Measurements from ENCODE around the gene PLA2G2A. TPM values are rescaled to one million over a fixed set of nuclear protein-coding genes. Genes with fewer than 3 reads are reported as not detected.

Gene PLA2G2A
- total RNA-seq, 1 donor from 2014 or later: not detected

DNA sequence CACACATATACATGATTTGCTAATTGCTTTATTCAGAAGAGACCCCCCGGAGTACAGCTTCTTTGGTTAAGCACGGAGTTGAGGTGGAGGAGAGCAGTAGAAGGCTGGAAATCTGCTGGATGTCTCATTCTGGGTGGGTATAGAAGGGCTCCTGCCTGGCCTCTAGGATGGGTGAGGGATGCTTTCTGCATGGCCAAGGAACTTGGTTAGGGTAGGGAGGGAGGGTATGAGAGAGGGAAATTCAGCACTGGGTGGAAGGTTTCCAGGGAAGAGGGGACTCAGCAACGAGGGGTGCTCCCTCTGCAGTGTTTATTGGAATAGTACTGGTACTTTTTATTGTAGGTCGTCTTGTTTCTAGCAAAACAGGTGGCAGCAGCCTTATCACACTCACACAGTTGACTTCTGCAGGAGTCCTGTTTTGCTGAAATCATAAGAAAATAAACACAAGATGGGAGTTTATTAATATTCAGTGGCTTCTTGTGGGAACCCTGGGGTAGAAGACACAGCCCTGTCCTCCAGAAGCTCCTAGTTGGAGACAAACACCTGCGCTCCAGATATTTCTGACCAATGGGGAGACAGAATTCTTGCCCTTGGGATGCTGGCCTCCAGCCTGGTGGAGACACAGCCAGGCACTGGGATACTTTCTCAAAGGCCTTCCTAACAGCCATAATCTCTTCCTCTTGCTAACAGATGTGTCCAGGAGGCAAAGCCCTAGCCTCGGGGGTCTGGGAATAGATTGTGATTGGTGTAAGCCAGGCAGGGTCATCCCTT lies 3.8 kb downstream of the PLA2G2A start:
- Histone ChIP-seq H3K36me3 (ENCODE audit: control insufficient read depth, insufficient read depth, low read length) (no peaks in the 10 kb centered on the region), H3K27me3 (ENCODE audit: control insufficient read depth, insufficient read depth, low read length) (no peaks in the 10 kb centered on the region), H3K4me3 (ENCODE audit: low read depth, low read length) (no peak overlapping the region)
- no peak for DNase-seq (ENCODE audit: low read depth)
- TF ChIP-seq CTCF (IDR thresholded peaks at IDR 0.05; ENCODE audit: insufficient read depth, low read length, poor library complexity, severe bottlenecking): no peak

DNA sequence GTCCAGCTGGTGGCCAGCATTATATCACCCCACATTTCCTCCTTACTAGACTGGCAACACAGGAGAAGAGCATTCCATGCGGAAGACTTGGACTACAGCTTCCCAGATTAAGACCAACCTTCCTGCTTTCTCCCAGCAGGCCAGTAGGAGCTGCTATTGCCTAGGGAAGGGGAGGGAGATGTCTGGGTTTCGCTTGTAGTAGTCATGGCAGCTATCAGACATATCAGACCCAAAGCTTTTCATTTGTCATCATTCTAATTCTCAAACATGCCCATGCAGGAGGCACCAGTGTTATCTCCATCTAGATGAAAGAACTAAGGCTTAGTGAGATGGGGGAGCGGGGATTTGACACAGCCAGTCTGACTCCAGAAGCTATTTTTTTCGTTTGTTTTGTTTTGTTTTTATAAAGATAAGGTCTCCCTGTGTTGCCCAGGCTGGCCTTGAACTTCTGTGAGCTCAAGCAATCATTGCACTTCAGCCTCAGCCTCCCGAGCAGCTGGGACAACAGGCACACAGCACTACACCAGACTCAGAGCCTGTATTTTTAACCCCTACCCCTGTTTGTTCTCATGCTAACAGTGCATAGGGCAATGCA lies 4.5 kb downstream of the PLA2G2A start:
- Histone ChIP-seq H3K27me3 (ENCODE audit: control insufficient read depth, insufficient read depth, low read length) (peaks cover 2% of the 10 kb centered on the region), H3K4me3 (ENCODE audit: low read depth, low read length) (no peak overlapping the region), H3K36me3 (ENCODE audit: control insufficient read depth, insufficient read depth, low read length) (no peaks in the 10 kb centered on the region)
- peak; percentile 91 for TF ChIP-seq CTCF (IDR thresholded peaks at IDR 0.05; ENCODE audit: insufficient read depth, low read length, poor library complexity, severe bottlenecking)
- DNase-seq (ENCODE audit: low read depth): peak; percentile 10

DNA sequence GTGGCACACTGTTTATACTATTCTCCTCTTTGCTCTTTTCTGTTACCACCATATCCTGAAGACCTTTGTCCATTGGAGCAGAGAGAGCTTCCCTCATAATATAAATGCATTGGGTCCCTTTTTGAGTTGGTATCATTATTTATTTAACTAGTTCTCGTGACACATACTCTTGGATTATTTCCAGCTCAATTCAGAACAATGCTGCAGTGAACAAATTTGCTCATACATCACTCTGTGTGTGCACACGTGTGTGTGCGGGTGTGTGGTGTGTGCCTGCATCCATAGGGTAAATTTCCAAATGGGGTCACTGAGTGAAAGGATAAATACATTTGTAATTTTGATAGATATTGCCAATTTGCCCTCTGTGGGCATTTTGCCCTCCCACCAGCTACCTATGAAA lies 5.8 kb downstream of the PLA2G2A start:
- peaks cover 2% of the 10 kb centered on the region for H3K27me3 ChIP-seq (ENCODE audit: control insufficient read depth, insufficient read depth, low read length)

DNA sequence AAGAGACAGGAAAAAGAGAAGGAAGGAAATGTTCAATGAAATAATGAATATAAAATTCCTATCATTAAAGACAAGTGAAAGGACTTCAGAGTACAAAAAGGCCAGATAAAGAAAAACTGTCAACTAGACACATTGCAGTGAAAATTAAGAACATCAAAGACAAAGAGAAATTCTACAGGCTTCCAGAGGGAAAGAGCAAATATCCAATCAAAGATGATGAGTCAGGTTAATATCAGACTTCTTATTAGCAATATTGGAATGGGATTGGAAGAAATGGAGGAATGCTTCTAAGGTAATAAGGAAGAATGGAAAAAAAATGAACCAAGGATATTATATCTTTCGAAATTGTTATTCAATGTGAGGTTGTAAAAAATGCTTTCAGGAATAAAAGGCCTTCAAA lies 7.8 kb downstream of the PLA2G2A start:
- TF ChIP-seq CTCF (IDR thresholded peaks at IDR 0.05; ENCODE audit: insufficient read depth, low read length, poor library complexity, severe bottlenecking): no peak

More for the DNA sequence above, 5.8 kb downstream of the PLA2G2A start:
- H3K36me3 ChIP-seq (ENCODE audit: control insufficient read depth, insufficient read depth, low read length): no peaks in the 10 kb centered on the region
- no peak for DNase-seq (ENCODE audit: low read depth)
- no peak overlapping the region for H3K4me3 ChIP-seq (ENCODE audit: low read depth, low read length)
- TF ChIP-seq CTCF (IDR thresholded peaks at IDR 0.05; ENCODE audit: insufficient read depth, low read length, poor library complexity, severe bottlenecking): no peak

GRCh38 chr1:19969898-19970660 lies 9.3 kb downstream of the PLA2G2A start:
- no peak for TF ChIP-seq CTCF (IDR thresholded peaks at IDR 0.05; ENCODE audit: insufficient read depth, low read length, poor library complexity, severe bottlenecking)
- H3K4me3 ChIP-seq (ENCODE audit: low read depth, low read length): no peak overlapping the region

More for the DNA sequence above, 7.8 kb downstream of the PLA2G2A start:
- no peak overlapping the region for H3K4me3 ChIP-seq (ENCODE audit: low read depth, low read length)
- no peaks in the 10 kb centered on the region for H3K36me3 ChIP-seq (ENCODE audit: control insufficient read depth, insufficient read depth, low read length)
- DNase-seq (ENCODE audit: low read depth): no peak
- H3K27me3 ChIP-seq (ENCODE audit: control insufficient read depth, insufficient read depth, low read length): peaks cover 4% of the 10 kb centered on the region

More at GRCh38 chr1:19969898-19970660, 9.3 kb downstream of the PLA2G2A start:
- Histone ChIP-seq H3K27me3 (ENCODE audit: control insufficient read depth, insufficient read depth, low read length) (peaks cover 4% of the 10 kb centered on the region), H3K36me3 (ENCODE audit: control insufficient read depth, insufficient read depth, low read length) (no peaks in the 10 kb centered on the region)
- DNase-seq (ENCODE audit: low read depth): no peak
